Measurements from ENCODE around the gene PSMB5. TPM values are rescaled to one million over a fixed set of nuclear protein-coding genes. Genes with fewer than 3 reads are reported as not detected.

The PSMB5 gene
- total RNA-seq, 1 experiment from 2014 or later = 172 TPM

DNA sequence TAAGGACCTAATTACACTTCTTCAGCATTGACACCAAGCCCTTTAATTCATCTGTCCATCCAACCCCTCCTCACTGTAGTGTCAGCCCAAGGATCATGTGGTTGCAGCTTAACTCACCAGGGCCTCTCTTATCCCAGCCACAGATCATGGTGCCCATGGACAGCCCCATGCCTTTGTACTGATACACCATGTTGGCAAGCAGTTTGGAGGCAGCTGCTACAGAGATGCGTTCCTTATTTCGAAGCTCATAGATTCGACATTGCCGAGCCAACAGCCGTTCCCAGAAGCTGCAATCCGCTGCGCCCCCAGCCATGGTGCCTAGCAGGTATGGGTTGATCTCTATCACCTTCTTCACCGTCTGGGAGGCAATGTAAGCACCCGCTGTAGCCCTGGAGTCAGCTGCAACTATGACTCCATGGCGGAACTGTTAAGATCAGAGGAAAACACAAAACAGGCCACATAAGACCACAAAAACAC lies 1.4 kb downstream of the PSMB5 start:
- ChIA-PET POLR2A (no interaction called here), CTCF (interaction anchor here (0.7 to 1.5 kb wide), 2 partner anchors 27 to 88 kb away, joined by 5 to 7 read pairs; no protein-coding TSS in a partner anchor)
- Histone ChIP-seq H3K27me3 (replicated peaks; ENCODE audit: control insufficient read depth, insufficient read depth, low read length) (no peaks in the 10 kb centered on the region), H3K36me3 (ENCODE audit: control insufficient read depth, insufficient read depth, low read length) (peaks cover 2% of the 10 kb centered on the region; the same call in 1 of the 2 replicates), H3K9me3 (no peaks in the 10 kb centered on the region), H3K4me1 (peaks cover 6% of the 10 kb centered on the region), H3K4me3 (ENCODE audit: low read depth, low read length) (no peak overlapping the region)
- intact Hi-C loops (cut with micrococcal nuclease; ENCODE audit: unreplicated experiment) = no loop called here
- Mint-ChIP-seq H3K4me3 (ENCODE audit: unreplicated experiment) (peak overlapping the region; percentile 98), H3K9me3 (ENCODE audit: unreplicated experiment) (no peaks in the 10 kb centered on the region), H3K27ac (ENCODE audit: unreplicated experiment) (peak overlapping the region; percentile 99), H3K27me3 (ENCODE audit: insufficient read depth, unreplicated experiment) (no peaks in the 10 kb centered on the region), H3K36me3 (ENCODE audit: insufficient read depth, unreplicated experiment) (peaks cover 59% of the 10 kb centered on the region), H3K4me1 (ENCODE audit: low read depth, unreplicated experiment) (peaks cover 7% of the 10 kb centered on the region)
- DNase-seq = no peak
- BruUV-seq (replicated peaks) = no TSS peak
- TF ChIP-seq, protein P1, sequence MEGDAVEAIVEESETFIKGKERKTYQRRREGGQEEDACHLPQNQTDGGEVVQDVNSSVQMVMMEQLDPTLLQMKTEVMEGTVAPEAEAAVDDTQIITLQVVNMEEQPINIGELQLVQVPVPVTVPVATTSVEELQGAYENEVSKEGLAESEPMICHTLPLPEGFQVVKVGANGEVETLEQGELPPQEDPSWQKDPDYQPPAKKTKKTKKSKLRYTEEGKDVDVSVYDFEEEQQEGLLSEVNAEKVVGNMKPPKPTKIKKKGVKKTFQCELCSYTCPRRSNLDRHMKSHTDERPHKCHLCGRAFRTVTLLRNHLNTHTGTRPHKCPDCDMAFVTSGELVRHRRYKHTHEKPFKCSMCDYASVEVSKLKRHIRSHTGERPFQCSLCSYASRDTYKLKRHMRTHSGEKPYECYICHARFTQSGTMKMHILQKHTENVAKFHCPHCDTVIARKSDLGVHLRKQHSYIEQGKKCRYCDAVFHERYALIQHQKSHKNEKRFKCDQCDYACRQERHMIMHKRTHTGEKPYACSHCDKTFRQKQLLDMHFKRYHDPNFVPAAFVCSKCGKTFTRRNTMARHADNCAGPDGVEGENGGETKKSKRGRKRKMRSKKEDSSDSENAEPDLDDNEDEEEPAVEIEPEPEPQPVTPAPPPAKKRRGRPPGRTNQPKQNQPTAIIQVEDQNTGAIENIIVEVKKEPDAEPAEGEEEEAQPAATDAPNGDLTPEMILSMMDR (IDR thresholded peaks at IDR 0.05; ENCODE audit: insufficient read depth in 1 of 2, low read depth in 1 of 2, low read length in 1 of 2, severe bottlenecking in 1 of 2, unreplicated experiment in 1 of 2) = no peak

DNA sequence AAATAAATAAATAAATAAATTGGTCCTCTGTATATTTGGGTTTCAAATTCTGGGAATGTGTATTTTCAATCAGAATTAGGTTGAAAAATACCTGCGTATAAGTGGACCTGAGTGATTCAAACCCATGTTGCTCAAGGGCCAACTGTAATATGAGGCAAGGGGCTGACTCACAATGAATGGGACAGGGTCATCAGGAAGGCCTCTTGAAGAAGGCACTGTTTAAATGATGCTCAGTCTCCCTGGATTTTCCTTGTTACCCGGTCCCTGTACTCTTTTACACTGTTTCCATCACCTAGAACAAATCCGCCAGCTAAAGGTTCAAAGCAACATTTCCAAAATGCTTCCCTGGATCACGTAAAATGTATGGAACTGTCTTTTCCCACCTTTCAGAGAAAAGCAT lies 3.8 kb downstream of the PSMB5 start:
- Mint-ChIP-seq H3K36me3 (ENCODE audit: insufficient read depth, unreplicated experiment) (peaks cover 78% of the 10 kb centered on the region), H3K27ac (ENCODE audit: unreplicated experiment) (no peak overlapping the region), H3K4me3 (ENCODE audit: unreplicated experiment) (no peak overlapping the region), H3K9me3 (ENCODE audit: unreplicated experiment) (no peaks in the 10 kb centered on the region), H3K27me3 (ENCODE audit: insufficient read depth, unreplicated experiment) (no peaks in the 10 kb centered on the region), H3K4me1 (ENCODE audit: low read depth, unreplicated experiment) (peaks cover 7% of the 10 kb centered on the region)
- POLR2A ChIA-PET = no interaction called here
- no peaks in the 10 kb centered on the region for H3K27me3 ChIP-seq (replicated peaks; ENCODE audit: control insufficient read depth, insufficient read depth, low read length)
- peaks cover 7% of the 10 kb centered on the region for H3K4me1 ChIP-seq
- H3K4me3 ChIP-seq (ENCODE audit: low read depth, low read length) = no peak overlapping the region
- no peaks in the 10 kb centered on the region for H3K9me3 ChIP-seq
- CTCF ChIA-PET = no interaction called here
- intact Hi-C loops (cut with micrococcal nuclease; ENCODE audit: unreplicated experiment) = no loop called here
- no TSS peak for BruUV-seq (replicated peaks)
- TF ChIP-seq, protein P1 (IDR thresholded peaks at IDR 0.05; ENCODE audit: insufficient read depth in 1 of 2, low read depth in 1 of 2, low read length in 1 of 2, severe bottlenecking in 1 of 2, unreplicated experiment in 1 of 2) = no peak
- no peak for DNase-seq
- H3K36me3 ChIP-seq (ENCODE audit: control insufficient read depth, insufficient read depth, low read length) = peaks cover 2% of the 10 kb centered on the region; the same call in 1 of the 2 replicates

DNA sequence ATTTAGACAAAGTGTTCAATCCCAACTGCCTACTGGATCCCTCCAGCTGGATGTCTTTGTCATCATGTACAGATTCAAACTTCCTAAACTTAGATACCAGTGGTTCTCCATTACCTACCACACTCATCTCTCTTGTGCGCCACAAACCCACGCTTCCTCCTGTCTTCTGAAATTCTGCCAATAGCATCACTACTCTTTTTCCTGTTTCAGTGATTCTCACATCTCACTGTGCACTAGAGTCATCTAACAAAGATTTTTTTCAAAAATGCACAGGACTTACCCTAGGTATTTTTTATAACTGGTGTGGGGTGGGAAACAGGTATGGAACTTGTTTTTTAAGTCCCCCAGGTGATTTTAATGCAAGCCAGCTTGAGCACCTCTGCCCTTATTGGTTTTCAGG lies 5.9 kb downstream of the PSMB5 start:
- Histone ChIP-seq H3K4me3 (ENCODE audit: low read depth, low read length) (no peak overlapping the region), H3K27me3 (replicated peaks; ENCODE audit: control insufficient read depth, insufficient read depth, low read length) (no peaks in the 10 kb centered on the region), H3K4me1 (peaks cover 16% of the 10 kb centered on the region), H3K9me3 (no peaks in the 10 kb centered on the region), H3K36me3 (ENCODE audit: control insufficient read depth, insufficient read depth, low read length) (peaks cover 2% of the 10 kb centered on the region; the same call in 1 of the 2 replicates)
- BruUV-seq (replicated peaks) = no TSS peak
- ChIA-PET POLR2A (interaction anchor here (0.5 kb wide), 1 partner anchor 119 kb away, joined by 6 read pairs; no protein-coding TSS in a partner anchor), CTCF (no interaction called here)
- intact Hi-C loops (cut with micrococcal nuclease; ENCODE audit: unreplicated experiment) = no loop called here
- H3K27me3 Mint-ChIP-seq (ENCODE audit: insufficient read depth, unreplicated experiment) = no peaks in the 10 kb centered on the region
- H3K4me3 Mint-ChIP-seq (ENCODE audit: unreplicated experiment) = no peak overlapping the region
- DNase-seq = no peak
- no peaks in the 10 kb centered on the region for H3K9me3 Mint-ChIP-seq (ENCODE audit: unreplicated experiment)
- TF ChIP-seq, protein P1 (IDR thresholded peaks at IDR 0.05; ENCODE audit: insufficient read depth in 1 of 2, low read depth in 1 of 2, low read length in 1 of 2, severe bottlenecking in 1 of 2, unreplicated experiment in 1 of 2) = no peak
- peaks cover 82% of the 10 kb centered on the region for H3K36me3 Mint-ChIP-seq (ENCODE audit: insufficient read depth, unreplicated experiment)
- H3K4me1 Mint-ChIP-seq (ENCODE audit: low read depth, unreplicated experiment) = peaks cover 20% of the 10 kb centered on the region
- H3K27ac Mint-ChIP-seq (ENCODE audit: unreplicated experiment) = no peak overlapping the region
